ENCODE measurements around the gene CNGA2. TPM values are rescaled to one million over a fixed set of nuclear protein-coding genes. Genes with fewer than 3 reads are reported as not detected.

CNGA2 gene
- total RNA-seq, 1 experiment from 2014 or later = not detected

DNA sequence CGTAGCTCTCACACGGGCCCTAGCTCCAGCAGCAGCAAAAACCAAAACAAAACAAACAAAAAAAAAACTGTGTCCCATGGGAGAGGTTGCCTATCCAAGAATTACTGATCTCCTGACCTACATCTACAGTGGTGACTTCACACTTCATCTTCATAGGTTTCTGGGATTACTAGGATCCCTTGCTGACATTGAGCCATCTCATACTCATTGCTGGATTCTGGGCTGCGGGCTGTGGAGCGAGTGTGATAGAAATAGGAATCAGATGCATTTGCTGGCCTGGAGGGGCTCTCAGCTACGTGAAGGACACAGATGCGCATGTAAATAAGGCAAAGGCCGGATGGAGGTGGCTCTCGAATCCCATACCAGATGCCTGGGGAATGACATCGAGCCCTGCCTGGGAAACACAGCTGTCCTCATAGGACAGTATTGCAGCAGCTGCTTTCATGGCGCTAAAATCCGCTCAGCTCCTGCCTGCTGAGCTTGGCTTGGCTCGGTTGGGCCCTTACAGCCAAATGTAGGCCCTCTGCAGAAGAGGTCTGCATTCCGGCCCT is 41.7 kb downstream of the CNGA2 start:
- Histone ChIP-seq H3K27ac (ENCODE audit: low read depth, low read length) (no peak overlapping the region), H3K9me3 (ENCODE audit: control insufficient read depth in 1 of 2, insufficient read depth in 1 of 2, low read depth in 1 of 2, low read length in 2 of 2) (no peaks in the 10 kb centered on the region), H3K4me2 (ENCODE audit: low read length) (no peak overlapping the region), H3K9me2 (ENCODE audit: insufficient read depth) (no peaks in the 10 kb centered on the region), H3K4me1 (ENCODE audit: control insufficient read depth in 1 of 2, insufficient read depth in 2 of 2, low read length in 2 of 2) (no peaks in the 10 kb centered on the region), H3K4me3 (replicated peaks in 1 of 2; ENCODE audit: low read depth in 1 of 2, low read length in 2 of 2) (no peak overlapping the region), H4K20me1 (ENCODE audit: insufficient read depth) (no peaks in the 10 kb centered on the region), H2AFZ (ENCODE audit: low read depth, low read length, poor library complexity, severe bottlenecking) (no peak overlapping the region), H3K36me3 (ENCODE audit: control insufficient read depth in 1 of 2, insufficient read depth in 2 of 2, low read length in 2 of 2) (no peaks in the 10 kb centered on the region), H3K79me2 (ENCODE audit: insufficient read depth, low read length) (no peaks in the 10 kb centered on the region), H3K9ac (ENCODE audit: low read length) (no peak overlapping the region), H3K27me3 (ENCODE audit: insufficient read depth, low read length) (0 out of 2 replicates have a peak, but pooled peaks cover 4% of the 10 kb centered on the region)
- POLR2A ChIA-PET = no interaction called here
- no TSS peak for BruUV-seq (replicated peaks)
- CTCF ChIA-PET = no interaction called here
- ATAC-seq (no peak), DNase-seq (ENCODE audit: low read depth, low spot score) (no peak)
- TF ChIP-seq, protein P1, sequence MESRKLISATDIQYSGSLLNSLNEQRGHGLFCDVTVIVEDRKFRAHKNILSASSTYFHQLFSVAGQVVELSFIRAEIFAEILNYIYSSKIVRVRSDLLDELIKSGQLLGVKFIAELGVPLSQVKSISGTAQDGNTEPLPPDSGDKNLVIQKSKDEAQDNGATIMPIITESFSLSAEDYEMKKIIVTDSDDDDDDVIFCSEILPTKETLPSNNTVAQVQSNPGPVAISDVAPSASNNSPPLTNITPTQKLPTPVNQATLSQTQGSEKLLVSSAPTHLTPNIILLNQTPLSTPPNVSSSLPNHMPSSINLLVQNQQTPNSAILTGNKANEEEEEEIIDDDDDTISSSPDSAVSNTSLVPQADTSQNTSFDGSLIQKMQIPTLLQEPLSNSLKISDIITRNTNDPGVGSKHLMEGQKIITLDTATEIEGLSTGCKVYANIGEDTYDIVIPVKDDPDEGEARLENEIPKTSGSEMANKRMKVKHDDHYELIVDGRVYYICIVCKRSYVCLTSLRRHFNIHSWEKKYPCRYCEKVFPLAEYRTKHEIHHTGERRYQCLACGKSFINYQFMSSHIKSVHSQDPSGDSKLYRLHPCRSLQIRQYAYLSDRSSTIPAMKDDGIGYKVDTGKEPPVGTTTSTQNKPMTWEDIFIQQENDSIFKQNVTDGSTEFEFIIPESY (IDR thresholded peaks at IDR 0.05; ENCODE audit: extremely low read depth, insufficient replicate concordance, low read length) = no peak
- no peak for TF ChIP-seq CBX3 (IDR thresholded peaks at IDR 0.05; ENCODE audit: low read depth)
- TF ChIP-seq ZFX (IDR thresholded peaks at IDR 0.05) = no peak
- no peak for TF ChIP-seq EZH2phosphoT487 (IDR thresholded peaks at IDR 0.05; ENCODE audit: borderline replicate concordance)
- TF ChIP-seq POLR2AphosphoS5 (IDR thresholded peaks at IDR 0.05; ENCODE audit: low read depth, low read length) = no peak
- TF ChIP-seq, protein P2, sequence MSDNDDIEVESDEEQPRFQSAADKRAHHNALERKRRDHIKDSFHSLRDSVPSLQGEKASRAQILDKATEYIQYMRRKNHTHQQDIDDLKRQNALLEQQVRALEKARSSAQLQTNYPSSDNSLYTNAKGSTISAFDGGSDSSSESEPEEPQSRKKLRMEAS (IDR thresholded peaks at IDR 0.05) = no peak
- TF ChIP-seq SP1 (IDR thresholded peaks at IDR 0.05; ENCODE audit: low read depth) = no peak
- TF ChIP-seq, protein P3, sequence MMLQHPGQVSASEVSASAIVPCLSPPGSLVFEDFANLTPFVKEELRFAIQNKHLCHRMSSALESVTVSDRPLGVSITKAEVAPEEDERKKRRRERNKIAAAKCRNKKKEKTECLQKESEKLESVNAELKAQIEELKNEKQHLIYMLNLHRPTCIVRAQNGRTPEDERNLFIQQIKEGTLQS (IDR thresholded peaks at IDR 0.05) = no peak
- intact Hi-C loops (cut with micrococcal nuclease) = no loop called here
- RAD21 ChIA-PET (ENCODE audit: low non-redundant PET in 1 of 2, low total read pairs in 2 of 2, uncharacterized antibody in 2 of 2, unreplicated experiment in 2 of 2) = no interaction called here
